Eye (tissue), 1 donor: ENCODE results near the gene SCAF11.
"Not testable (repeated sequence)": the region's sequence is repeated elsewhere in the genome, so short reads cannot be mapped to it uniquely, and the experiment has no call there.

ENCODE experiments used
- DNase-seq: peaks from one replicate; pipeline ENCODE4 v3.0.0-alpha.2; 2015

Gene SCAF11

GRCh38 chr12:45990468-45991283 is at the start of gene SCAF11:
SCAF11 (minus strand) TSS chr12:45990574; CDS start chr12:45964167, 26,407 bp downstream.
- peak; percentile 100 for DNase-seq

DNA sequence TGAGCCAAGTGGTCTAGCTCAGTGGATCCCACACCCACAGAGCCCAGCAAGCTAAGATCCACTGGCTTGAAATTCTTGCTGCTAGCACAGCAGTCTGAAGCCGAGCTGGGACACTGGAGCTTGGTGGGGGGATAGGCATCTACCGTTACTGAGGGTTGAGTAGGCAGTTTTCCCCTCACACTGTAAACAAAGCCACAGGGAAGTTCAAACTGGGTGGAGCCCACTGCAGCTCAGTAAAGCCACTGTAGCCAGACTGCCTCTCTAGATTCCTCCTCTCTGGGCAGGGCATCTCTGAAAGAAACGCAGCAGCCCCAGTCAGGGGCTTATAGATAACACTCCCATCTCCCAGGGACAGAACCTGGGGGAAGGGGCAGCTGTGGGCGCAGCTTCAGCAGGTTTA is 46.7 kb upstream of the SCAF11 start:
- DNase-seq: not testable (repeated sequence)

- DNase-seq: no peak
These were observed 36.8 kb upstream of the SCAF11 start for GRCh38 chr12:46027172-46027571.

- DNase-seq: no peak
These were observed 33.7 kb upstream of the SCAF11 start for GRCh38 chr12:46024099-46024498.

GRCh38 chr12:46020768-46021167 is 30.4 kb upstream of the SCAF11 start:
- DNase-seq: no peak

DNA sequence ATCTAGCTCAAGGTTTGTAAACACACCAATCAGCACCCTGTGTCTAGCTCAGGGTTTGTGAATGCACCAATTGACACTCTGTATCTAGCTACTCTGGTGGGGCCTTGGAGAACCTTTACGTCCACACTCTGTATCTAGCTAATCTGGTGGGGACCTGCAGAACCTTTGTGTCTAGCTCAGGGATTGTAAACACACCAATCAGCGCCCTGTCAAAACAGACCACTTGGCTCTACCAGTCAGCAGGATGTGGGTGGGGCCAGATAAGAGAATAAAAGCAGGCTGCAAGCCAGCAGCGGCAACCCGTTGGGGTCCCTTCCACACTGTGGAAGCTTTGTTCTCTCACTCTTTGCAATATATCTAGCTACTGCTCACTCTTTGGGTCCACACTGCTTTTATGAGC is 28.3 kb upstream of the SCAF11 start:
- not testable (repeated sequence) for DNase-seq

DNA sequence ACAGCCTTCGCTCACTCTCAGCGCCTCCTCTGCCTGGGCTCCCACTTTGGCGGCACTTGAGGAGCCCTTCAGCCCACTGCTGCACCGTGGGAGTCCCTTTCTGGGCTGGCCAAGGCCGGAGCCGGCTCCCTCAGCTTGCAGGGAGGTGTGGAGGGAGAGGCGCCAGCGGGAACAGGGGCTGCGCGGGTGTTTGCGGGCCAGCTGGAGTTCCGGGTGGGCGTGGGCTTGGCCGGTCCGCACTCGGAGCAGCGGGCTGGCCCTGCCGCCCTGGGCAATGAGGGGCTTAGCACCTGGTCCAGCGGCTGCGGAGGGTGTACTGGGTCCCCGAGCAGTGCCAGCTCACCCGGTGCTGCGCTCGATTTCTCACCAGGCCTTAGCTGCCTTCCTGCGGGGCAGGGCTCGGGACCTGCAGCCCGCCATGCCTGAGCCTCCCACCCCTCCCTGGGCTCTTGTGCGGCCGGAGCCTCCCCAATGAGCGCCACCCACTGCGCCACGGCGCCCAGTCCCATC is 27.5 kb upstream of the SCAF11 start:
- not testable (repeated sequence) for DNase-seq

DNA sequence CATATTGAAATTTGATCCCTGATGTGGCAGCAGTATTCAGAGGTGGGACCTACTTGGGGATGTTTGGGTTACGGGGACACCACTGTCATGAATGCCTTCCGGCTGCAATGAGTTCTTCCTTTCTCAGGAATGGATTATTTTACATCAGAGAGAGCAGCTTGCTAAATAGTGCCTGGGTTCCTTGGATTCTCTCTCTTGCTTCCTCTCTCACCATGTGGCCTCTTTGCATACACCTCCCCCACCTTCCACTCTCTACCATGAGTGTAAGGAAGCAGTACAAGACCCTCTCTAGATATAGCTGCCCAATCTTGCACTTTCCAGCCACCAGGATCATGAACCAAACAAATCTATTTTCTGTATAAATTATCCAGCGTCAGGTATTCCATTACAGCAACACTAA is 15.4 kb upstream of the SCAF11 start:
- no peak for DNase-seq

DNA sequence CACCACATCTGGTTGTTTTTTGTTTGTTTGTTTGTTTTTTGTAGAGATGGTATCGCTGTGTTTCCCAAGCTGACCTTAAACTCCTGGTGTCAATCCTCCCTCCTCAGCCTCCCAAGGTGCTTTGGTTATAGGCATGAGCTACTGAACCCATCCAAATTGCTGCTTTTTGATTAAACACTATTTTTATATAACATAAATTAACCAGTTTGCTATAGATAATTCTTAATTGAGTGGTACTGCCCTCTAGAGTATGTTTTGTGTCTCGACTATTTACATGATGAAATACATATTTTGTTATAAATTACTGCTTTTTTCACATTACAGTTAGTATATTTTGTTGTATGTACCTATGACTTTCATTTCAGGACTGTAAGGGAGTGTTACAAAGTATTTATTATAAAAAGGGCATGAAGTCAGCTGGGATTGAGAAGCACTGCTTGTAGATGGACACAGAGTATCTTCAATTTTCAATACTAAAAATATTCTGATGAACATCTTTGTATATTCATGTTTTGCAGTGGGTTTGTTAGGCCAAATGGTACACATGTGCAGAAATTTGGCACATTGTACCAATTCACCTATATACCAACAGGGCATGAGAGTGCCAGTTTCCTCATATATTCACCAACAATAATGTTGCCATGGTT is 14.9 kb upstream of the SCAF11 start:
- DNase-seq: no peak

- DNase-seq: no peak
These were observed 14.3 kb upstream of the SCAF11 start for GRCh38 chr12:46004715-46005114.

DNA sequence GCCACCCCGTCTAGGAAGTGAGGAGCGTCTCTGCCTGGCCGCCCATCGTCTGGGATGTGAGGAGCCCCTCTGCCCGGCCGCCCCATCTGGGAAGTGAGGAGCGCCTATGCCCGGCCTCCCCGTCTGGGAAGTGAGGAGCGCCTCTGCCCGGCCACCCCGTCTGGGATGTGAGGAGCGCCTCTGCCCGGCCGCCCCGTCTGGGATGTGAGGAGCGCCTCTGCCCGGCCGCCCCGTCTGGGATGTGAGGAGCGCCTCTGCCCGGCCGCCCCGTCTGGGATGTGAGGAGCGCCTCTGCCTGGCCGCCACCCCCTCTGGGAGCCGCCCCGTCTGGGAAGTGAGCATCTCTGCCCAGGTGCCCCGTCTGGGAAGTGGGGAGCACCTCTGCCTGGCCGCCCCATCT is 9.7 kb upstream of the SCAF11 start:
- DNase-seq: not testable (repeated sequence)

DNA sequence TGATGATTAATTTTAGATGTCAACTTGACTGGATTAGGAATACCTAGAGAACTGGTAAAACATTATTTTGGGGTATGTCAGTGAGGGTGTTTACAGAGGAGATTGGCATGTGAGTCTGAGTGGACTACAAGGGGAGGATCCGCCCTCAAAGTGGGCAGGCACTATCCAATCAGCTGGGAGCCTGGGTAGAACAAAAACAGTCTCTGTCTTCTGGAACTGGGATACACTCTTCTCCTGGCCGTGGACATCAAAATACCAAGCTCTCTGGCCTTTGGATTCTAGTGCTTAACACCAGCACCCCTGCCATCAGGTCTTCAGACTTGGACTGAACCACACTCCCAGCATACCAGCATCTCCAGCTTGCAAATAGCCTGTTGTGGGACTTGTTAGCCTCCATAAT is 4.4 kb upstream of the SCAF11 start:
- no peak for DNase-seq

DNA sequence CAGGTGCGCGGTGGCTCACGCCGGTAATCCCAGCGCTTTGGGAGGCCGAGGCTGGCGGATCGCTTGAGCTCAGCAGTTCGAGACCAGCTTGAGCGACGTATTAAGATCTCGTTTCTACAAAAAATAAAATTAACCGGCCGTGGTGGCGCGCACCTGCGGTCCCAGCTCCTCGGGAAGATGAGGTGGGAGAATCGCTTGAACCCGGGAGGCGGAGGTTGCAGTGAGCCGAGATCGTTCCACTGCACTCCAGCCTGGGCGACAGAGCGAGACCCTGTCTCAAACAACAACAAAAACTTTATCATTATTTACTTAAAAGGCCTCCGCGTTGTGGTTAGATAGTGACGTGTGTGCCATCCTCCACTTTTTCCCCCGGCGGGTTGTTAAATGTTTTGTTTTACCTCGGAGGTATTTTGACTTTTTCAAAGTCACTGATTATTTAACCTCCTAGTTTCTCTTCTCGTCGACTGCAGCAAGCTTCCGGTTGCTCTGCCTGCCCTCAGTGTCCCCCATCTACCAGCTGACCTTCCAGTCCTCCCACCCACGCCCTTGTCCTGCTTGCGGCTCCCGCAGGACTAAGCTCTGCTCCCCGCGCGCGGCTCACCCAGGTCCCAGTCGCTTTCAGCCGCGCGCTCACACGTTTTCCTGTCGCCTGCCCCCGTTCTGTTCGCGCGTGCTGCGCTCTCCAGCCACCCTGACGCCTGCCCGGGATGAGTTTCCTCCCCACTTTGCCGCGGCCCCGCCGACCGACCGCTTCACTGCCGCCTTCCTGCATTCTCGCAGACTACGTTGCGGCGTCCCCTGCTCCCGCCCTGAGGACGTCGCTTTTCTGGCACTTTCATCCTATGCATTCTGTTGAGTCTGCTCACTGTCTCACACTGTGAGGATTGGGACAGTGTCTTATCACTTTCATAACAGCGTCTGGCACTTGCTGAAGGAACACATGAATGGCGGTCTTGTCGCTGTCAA is 1.2 kb upstream of the SCAF11 start:
- DNase-seq: peak; percentile 89

GRCh38 chr12:45989721-45990467 is 480 bp downstream of the SCAF11 start:
- peak; percentile 86 for DNase-seq

GRCh38 chr12:45989287-45989686 is 1.1 kb downstream of the SCAF11 start:
- DNase-seq: no peak

GRCh38 chr12:45988264-45988663 is 2.1 kb downstream of the SCAF11 start:
- no peak for DNase-seq

GRCh38 chr12:45987340-45987727 is 3.0 kb downstream of the SCAF11 start:
- DNase-seq: no peak

DNA sequence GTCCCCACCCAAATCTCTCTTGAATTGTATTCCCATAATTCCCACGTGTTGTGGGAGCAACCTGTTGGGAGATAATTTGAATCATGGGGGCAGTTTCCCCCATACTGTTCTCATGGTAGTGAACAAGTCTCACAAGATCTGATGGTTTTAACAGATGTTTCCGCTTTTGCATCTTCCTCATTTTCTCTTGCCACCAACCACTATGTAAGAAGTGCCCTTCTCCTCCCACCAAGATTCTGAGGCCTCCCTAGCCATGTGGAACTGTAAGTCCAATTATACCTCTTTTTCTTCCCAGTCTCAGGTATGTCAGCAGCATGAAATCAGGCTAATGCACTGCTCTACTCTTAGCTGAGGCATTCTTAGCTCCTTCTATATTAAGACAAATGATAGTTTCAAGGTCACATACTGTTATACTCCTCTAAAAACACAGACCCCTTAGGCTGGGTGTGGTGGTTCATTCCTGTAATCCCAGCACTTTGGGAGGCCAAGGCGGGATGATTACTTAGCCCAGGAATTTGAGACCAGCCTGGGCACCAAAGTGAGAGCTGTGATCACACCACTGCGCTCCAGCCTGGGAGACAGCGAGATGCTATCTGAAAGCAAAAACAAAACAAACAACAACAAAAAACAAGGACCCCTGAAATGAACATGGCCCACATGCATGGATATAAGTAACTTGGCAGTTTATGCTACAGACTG is 3.6 kb downstream of the SCAF11 start:
- no peak for DNase-seq

DNA sequence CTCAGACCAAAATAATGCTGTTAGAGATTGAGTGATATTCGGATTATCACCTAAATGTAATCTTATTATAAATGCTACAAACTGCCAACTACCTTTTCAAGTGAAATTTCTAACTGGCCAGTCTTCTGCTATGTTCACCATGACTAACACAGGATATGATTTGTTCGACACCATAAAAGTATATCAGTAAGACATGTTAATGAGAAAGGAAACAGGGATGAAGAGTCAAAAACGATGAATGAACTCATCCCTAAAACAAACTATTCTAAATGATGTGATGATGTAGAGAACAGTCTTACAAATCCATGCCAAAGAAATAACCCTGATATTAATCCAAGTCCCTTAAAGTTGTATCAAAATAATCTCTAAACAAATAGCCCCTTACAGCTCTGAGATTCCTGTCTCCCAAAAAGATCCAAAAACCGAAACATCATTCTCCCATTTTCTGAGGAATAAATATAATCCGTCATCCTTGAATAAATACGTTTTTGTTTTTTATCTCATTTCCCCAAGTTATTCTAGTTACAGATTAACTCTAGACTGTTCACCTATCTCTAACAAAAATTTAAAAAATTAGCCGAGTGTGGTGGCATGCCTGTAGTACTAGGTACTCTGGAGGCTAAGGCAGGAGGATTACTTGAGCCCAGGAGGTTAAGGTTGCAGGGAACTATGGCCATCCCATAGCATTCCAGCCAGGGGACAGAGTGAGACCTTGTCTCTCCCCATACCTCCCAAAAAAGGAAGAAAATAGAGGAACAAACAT is 9.1 kb downstream of the SCAF11 start:
- DNase-seq: no peak

- DNase-seq: no peak
These were observed 9.8 kb downstream of the SCAF11 start for GRCh38 chr12:45980540-45980939.

DNA sequence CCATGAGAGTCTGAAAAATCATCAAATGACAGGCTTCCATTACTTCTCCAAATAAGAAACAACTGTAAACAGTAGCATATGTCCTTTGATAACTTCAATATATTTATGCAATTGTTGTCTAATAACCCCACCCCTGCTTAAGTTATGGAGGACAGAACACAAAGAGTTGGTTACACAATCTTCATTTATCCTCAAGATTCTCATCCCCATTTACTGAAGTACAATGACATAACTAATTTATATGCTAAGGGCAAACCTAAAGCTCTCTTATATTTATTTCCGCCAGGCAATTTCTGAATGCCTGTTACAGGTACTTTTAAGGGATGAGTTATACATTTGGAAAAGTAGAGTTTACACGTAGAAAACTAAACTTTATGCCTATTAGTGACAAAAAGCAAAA is 12.3 kb downstream of the SCAF11 start:
- no peak for DNase-seq
